K562 (cell line): ENCODE measurements around the gene GALNT17. TPM values are rescaled to one million over a fixed set of nuclear protein-coding genes. Genes with fewer than 3 reads are reported as not detected.

Experiments used
- ATAC-seq: fragments of 200-7000 bp; cut with Tn5 transposase; 3 replicates; pipeline ENCODE4 v1.9.1; 2020; ENCODE audit warnings: moderate library complexity
- BruUV-seq: library from RNA; stranded (reverse); fragments of 400-500 nt; replicated peaks from 2 replicates; lab custom pipeline; 2021; lab: Mats Ljungman, UMichigan
- CTCF ChIA-PET: fragments of 300-600 bp; formaldehyde crosslinking; extraction: SDS; loops from one replicate; lab custom pipeline; 2021; ENCODE audit warnings: low intra/inter-chr PET ratio; lab: Yijun Ruan, JAX
- POLR2A ChIA-PET: fragments of 300-600, 350-650 bp; sonication (Branson Sonifier 250); formaldehyde crosslinking; extraction: SDS; loops from one replicate; lab custom pipeline; 2021; ENCODE audit warnings: antibody characterized with exemption, inconsistent platforms; lab: Yijun Ruan, JAX
- DNase-seq, 4 experiments: peaks; one replicate each; pipeline versions ENCODE4 v3.0.0 to v3.0.0-alpha.2; 2011 to 2018; ENCODE audit warnings: low spot score in 3 of 4, mixed read lengths in 3 of 4; ENCODE audit errors: extremely low read depth in 1 of 4
- FAIRE-seq: peaks from 2 replicates; lab custom pipeline; 2011; peaks lifted over from hg19 to GRCh38; lab: Jason Lieb, UNC
- H2AFZ ChIP-seq: 2 replicates; pipeline ENCODE4 v1.6.0; 2011; ENCODE audit warnings: low read depth, low read length, control low read depth, inconsistent platforms
- H3K27ac ChIP-seq: fragments of 200-600 bp; 3 replicates; pipeline ENCODE4 v1.8.0; 2011; ENCODE audit warnings: low read depth, mild to moderate bottlenecking, control low read depth, inconsistent platforms, low read length, moderate library complexity, mixed read lengths; ENCODE audit errors: extremely low read depth
- H3K27me3 ChIP-seq, 2 experiments: fragments of 300-600 bp in 1 of 2; 2 replicates in 1 of 2; 3 replicates in 1 of 2; pipeline versions ENCODE4 v1.6.0 to v1.8.0; 2011; ENCODE audit warnings: inconsistent platforms in 2 of 2, low read length in 2 of 2, mild to moderate bottlenecking in 1 of 2, mixed read lengths in 1 of 2, moderate library complexity in 1 of 2; ENCODE audit not compliant: control insufficient read depth in 2 of 2, insufficient read depth in 2 of 2
- H3K36me3 ChIP-seq: fragments of 300-600 bp; 3 replicates; pipeline ENCODE4 v1.8.0; 2011; ENCODE audit warnings: mild to moderate bottlenecking, low read length, inconsistent platforms; ENCODE audit not compliant: control insufficient read depth, insufficient read depth
- H3K4me1 ChIP-seq, 2 experiments: fragments of 200-600 bp in 1 of 2; replicated peaks in 1 of 2; 2 replicates in 1 of 2; 3 replicates in 1 of 2; pipeline versions ENCODE4 v1.5.1 to v1.8.0; 2011; ENCODE audit warnings: inconsistent platforms in 2 of 2, low read length in 2 of 2, mild to moderate bottlenecking in 1 of 2, mixed read lengths in 1 of 2, moderate library complexity in 1 of 2; ENCODE audit not compliant: control insufficient read depth in 2 of 2, insufficient read depth in 2 of 2
- H3K4me2 ChIP-seq: 2 replicates; pipeline ENCODE4 v1.6.1; 2011; ENCODE audit warnings: low read length, control low read depth, inconsistent platforms, mixed read lengths; ENCODE audit not compliant: insufficient read depth
- H3K4me3 ChIP-seq: fragments of 200-600 bp; sonication (generic), shearing (Covaris generic); 2 replicates; pipeline ENCODE4 v1.5.1; 2016; ENCODE audit warnings: control low read depth, inconsistent platforms
- H3K79me2 ChIP-seq: fragments of 200-600 bp; 3 replicates; pipeline ENCODE4 v1.8.0; 2011; ENCODE audit warnings: low read length, inconsistent platforms; ENCODE audit not compliant: control insufficient read depth, insufficient read depth
- H3K9ac ChIP-seq, 2 experiments: 2 replicates each; pipeline versions ENCODE4 v1.6.0 to v1.6.1; 2011; ENCODE audit warnings: low read depth in 2 of 2, low read length in 2 of 2, control low read depth in 1 of 2, inconsistent platforms in 1 of 2, mild to moderate bottlenecking in 1 of 2, mixed read lengths in 1 of 2; ENCODE audit not compliant: insufficient read depth in 1 of 2
- H3K9me1 ChIP-seq: one replicate; pipeline ENCODE4 v1.6.0; 2011; ENCODE audit warnings: inconsistent platforms, mild to moderate bottlenecking, low read length, moderate library complexity; ENCODE audit not compliant: control insufficient read depth, insufficient read depth
- H3K9me3 ChIP-seq: replicated peaks from 2 replicates; pipeline ENCODE4 v1.5.1; 2011; ENCODE audit warnings: low read depth, low read length, inconsistent platforms; ENCODE audit not compliant: control insufficient read depth, insufficient read depth
- H4K20me1 ChIP-seq: replicated peaks from 2 replicates; pipeline ENCODE4 v1.6.1; 2011; ENCODE audit warnings: low read length, inconsistent platforms, mixed read lengths; ENCODE audit not compliant: control insufficient read depth, insufficient read depth
- ASH1L ChIP-seq: fragments of 450-650 bp; IDR thresholded peaks from 2 replicates; pipeline ENCODE4 v1.6.1; 2018; ENCODE audit warnings: borderline replicate concordance, mild to moderate bottlenecking, low read depth; ENCODE audit not compliant: partially characterized antibody
- BMI1 ChIP-seq: fragments of 150-350 bp; IDR thresholded peaks from 2 replicates; pipeline ENCODE4 v1.6.1; 2014; ENCODE audit warnings: low read length
- CBX3 ChIP-seq, 2 experiments: IDR thresholded peaks; 1 replicate in 1 of 2; 2 replicates in 1 of 2; pipeline ENCODE4 v1.6.1; 2012; ENCODE audit warnings: inconsistent platforms in 2 of 2, low read length in 2 of 2, borderline replicate concordance in 1 of 2, control low read depth in 1 of 2
- CBX5 ChIP-seq: IDR thresholded peaks from 2 replicates; pipeline ENCODE4 v1.6.1; 2014; ENCODE audit warnings: low read depth, borderline replicate concordance
- CEBPZ ChIP-seq: fragments of 150-350 bp; IDR thresholded peaks from 2 replicates; pipeline ENCODE4 v1.6.1; 2014; ENCODE audit warnings: low read depth, mild to moderate bottlenecking, low read length, borderline replicate concordance
- ETV6 ChIP-seq, 3 experiments: fragments of 150-350 bp in 1 of 3; sonication (generic) in 1 of 3; formaldehyde crosslinking in 1 of 3; IDR thresholded peaks; 2 replicates each; pipeline versions ENCODE4 v1.6.1 to v1.8.0; 2014 to 2022; ENCODE audit warnings: borderline replicate concordance in 2 of 3, low read depth in 2 of 3, antibody characterized with exemption in 1 of 3, low read length in 1 of 3, mild to moderate bottlenecking in 1 of 3, missing genetic modification reagents in 1 of 3
- FOXK2 ChIP-seq, 2 experiments: fragments of 450-650 bp; IDR thresholded peaks in 1 of 2; conservative IDR thresholded peaks in 1 of 2; 2 replicates each; pipeline ENCODE4 v1.6.1; 2016; ENCODE audit warnings: low read depth in 2 of 2, mild to moderate bottlenecking in 1 of 2
- HLTF ChIP-seq: fragments of 450-650 bp; IDR thresholded peaks from 2 replicates; pipeline ENCODE4 v1.6.1; 2016
- MCM5 ChIP-seq: fragments of 450-650 bp; IDR thresholded peaks from 2 replicates; pipeline ENCODE4 v1.6.1; 2016; ENCODE audit warnings: low read depth
- POLR2A ChIP-seq: fragments of 450-650 bp; conservative IDR thresholded peaks from 2 replicates; pipeline ENCODE4 v1.6.1; 2016
- SNAPC5 ChIP-seq: fragments of 250-450 bp; sonication (Bioruptor Pico); IDR thresholded peaks from 2 replicates; pipeline ENCODE4 v1.8.0; 2021; ENCODE audit warnings: moderate library complexity, mild to moderate bottlenecking, inconsistent platforms
- SRF ChIP-seq, 2 experiments: fragments of 250-450, 450-650 bp in 1 of 2; sonication (Bioruptor Pico) in 1 of 2; sonication (generic) in 1 of 2; formaldehyde crosslinking; IDR thresholded peaks; 2 replicates each; pipeline versions ENCODE4 v1.5.0 to v1.5.1; 2020 to 2022; ENCODE audit warnings: mild to moderate bottlenecking in 1 of 2, missing genetic modification reagents in 1 of 2
- SUPT5H ChIP-seq: fragments of 450-650 bp; IDR thresholded peaks from 2 replicates; pipeline ENCODE4 v1.6.1; 2016
- TRIM28 ChIP-seq: fragments of 450-650 bp; IDR thresholded peaks from 2 replicates; pipeline ENCODE4 v1.6.1; 2017
- XRCC5 ChIP-seq: fragments of 200-400 bp; formaldehyde crosslinking; IDR thresholded peaks from 2 replicates; pipeline ENCODE4 v1.6.1; 2017; ENCODE audit warnings: low read depth, mild to moderate bottlenecking, low read length
- ZKSCAN8 ChIP-seq: fragments of 200-800 bp; sonication (Bioruptor generic); IDR thresholded peaks from 2 replicates; pipeline ENCODE4 v1.6.1; 2016; ENCODE audit warnings: missing genetic modification characterization, missing compliant biosample characterization
- ZNF174 ChIP-seq: fragments of 250-450 bp; sonication (Bioruptor Pico); IDR thresholded peaks from 2 replicates; pipeline ENCODE4 v1.4.0; 2020; ENCODE audit warnings: mild to moderate bottlenecking
- ZNF280A ChIP-seq: fragments of 450-650 bp; IDR thresholded peaks from 2 replicates; pipeline ENCODE4 v1.6.1; 2018; ENCODE audit warnings: mild to moderate bottlenecking, low read depth; ENCODE audit not compliant: partially characterized antibody
- ZNF311 ChIP-seq: fragments of 250-450 bp; sonication (Bioruptor Pico); IDR thresholded peaks from 2 replicates; pipeline ENCODE4 v1.4.0; 2020; ENCODE audit warnings: mild to moderate bottlenecking, moderate library complexity
- in situ Hi-C: fragments of 300-500 bp; cut with MboI; formaldehyde crosslinking; loops from 4 replicates; pipeline ENCODE4 v1.15.0; 2018; ENCODE audit warnings: inconsistent platforms, mixed read lengths
- intact Hi-C: fragments of 100-400 bp; cut with micrococcal nuclease; formaldehyde crosslinking; loops from 2 replicates; pipeline ENCODE4 v1.14.2; 2022
- polyA plus RNA-seq, 8 experiments: library from polyadenylated mRNA; depleted of rRNA in 4 of 8; stranded (reverse) in 5 of 8; unstranded in 3 of 8; fragments of >200 nt; fragmentation: Nextera tagmentation in 2 of 8; fragmentation: Illumina TruSeq in 1 of 8; extraction: Ambion mirVana in 2 of 8; extraction: Trizol in 1 of 8; gene quantifications; 2 replicates each; pipeline versions ENCODE4 v1.2.1 to v1.2.3, GENCODE V29; 2011 to 2014; ENCODE audit warnings: inconsistent platforms in 1 of 8, missing spikeins in 1 of 8
- total RNA-seq, 7 experiments: library from RNA; depleted of rRNA in 6 of 7; stranded (reverse); fragments of >200 nt in 6 of 7; fragmentation: Illumina TruSeq in 2 of 7; extraction: Trizol in 2 of 7; gene quantifications; 2 replicates each; pipeline versions ENCODE4 v1.2.1 to v1.2.3, GENCODE V29; 2011 to 2021; ENCODE audit warnings: low replicate concordance in 1 of 7

The GALNT17 gene
- total and polyA plus RNA-seq, 9 of the 15 experiments (the other 6 are each of a cell fraction or from before 2014, with no cell fraction given), result not detected

GRCh38 chr7:71754828-71755227 is 622.9 kb downstream of the GALNT17 start (continued):
- TF ChIP-seq CEBPZ (no peak), BMI1 (no peak)

GRCh38 chr7:71761336-71761735 is 629.4 kb downstream of the GALNT17 start:
- TF ChIP-seq CBX5 (0 out of 2 replicates have a peak, but pooled peaks have one; percentile 66), TRIM28 (peak; percentile 74; the same call in 1 of the 2 replicates), MCM5 (no peak), CBX3 (IDR thresholded peaks at IDR 0.05; ENCODE audit: borderline replicate concordance in 1 of 2, low read length in 2 of 2) (peak in 1 of 2 experiments; percentile 71; a peak in 2 of 3 replicates), ZKSCAN8 (CRISPR knock-in tag) (no peak), ZNF311 (CRISPR knock-in tag) (no peak), ZNF174 (CRISPR knock-in tag) (no peak), HLTF (0 out of 2 replicates have a peak, but pooled peaks have one; percentile 57), FOXK2 (conservative IDR thresholded peaks at IDR 0.05 in 1 of 2, IDR thresholded peaks at IDR 0.05 in 1 of 2; ENCODE audit: low read depth in 2 of 2) (no peak), SRF (CRISPR knock-in tag; IDR thresholded peaks at IDR 0.05) (no peak), XRCC5 (no peak), SNAPC5 (CRISPR knock-in tag) (no peak), SUPT5H (no peak), ETV6 (IDR thresholded peaks at IDR 0.05; ENCODE audit: borderline replicate concordance in 1 of 2, low read depth in 2 of 2, low read length in 1 of 2) (no peak), ETV6 (CRISPR knock-in tag; IDR thresholded peaks at IDR 0.05; ENCODE audit: borderline replicate concordance) (no peak), ZNF280A (peak; percentile 53), POLR2A (no peak), ASH1L (no peak)
- TF ChIP-seq, all 486 proteins: peak for 5
- no peak overlapping the region for H3K4me3 ChIP-seq
- no peaks in the 10 kb centered on the region for H3K4me1 ChIP-seq
- no peaks in the 10 kb centered on the region for H3K36me3 ChIP-seq
- FAIRE-seq, result no peak
- H3K79me2 ChIP-seq, result no peaks in the 10 kb centered on the region
- no peak for DNase-seq
- intact Hi-C loops, result no loop called here
- no peaks in the 10 kb centered on the region for H3K9me1 ChIP-seq
- H3K9ac ChIP-seq, result no peak overlapping the region
- no peaks in the 10 kb centered on the region for H4K20me1 ChIP-seq
- peaks cover 5% of the 10 kb centered on the region for H3K9me3 ChIP-seq
- no peak overlapping the region for H3K27ac ChIP-seq
- ATAC-seq, result no peak
- in situ Hi-C loops, result no loop called here
- ChIA-PET CTCF (interaction anchor here (0.6 kb wide), 1 partner anchor 437 kb away, joined by 3 read pairs; no protein-coding TSS in a partner anchor), POLR2A (interaction anchor here (0.6 kb wide), 1 partner anchor 515 kb away, joined by 3 read pairs; no protein-coding TSS in a partner anchor)
- no TSS peak for BruUV-seq
- H2AFZ ChIP-seq, result no peak overlapping the region
- no peak overlapping the region for H3K4me2 ChIP-seq
- no peaks in the 10 kb centered on the region for H3K27me3 ChIP-seq
